HG03354 (cell line): ENCODE data around the gene JARID2.
"Not testable (repeated sequence)": the region's sequence is repeated elsewhere in the genome, so short reads cannot be mapped to it uniquely, and the experiment has no call there.

ENCODE experiments used
- ATAC-seq: cut with Tn5 transposase; IDR thresholded peaks from one replicate; pipeline ENCODE4 v1.9.1; 2021; ENCODE audit warnings: mild to moderate bottlenecking; ENCODE audit not compliant: unreplicated experiment, poor library complexity, severe bottlenecking

Gene JARID2

GRCh38 chr6:15538106-15538505, 292.2 kb downstream of the JARID2 start:
- no peak for ATAC-seq

GRCh38 chr6:15538766-15539495, 293.1 kb downstream of the JARID2 start:
- ATAC-seq = no peak

- no peak for ATAC-seq
These were observed 293.9 kb downstream of the JARID2 start for GRCh38 chr6:15539722-15540270.

GRCh38 chr6:15543332-15543917, 297.6 kb downstream of the JARID2 start:
- ATAC-seq = not testable (repeated sequence)

- no peak for ATAC-seq
These were observed 298.5 kb downstream of the JARID2 start for GRCh38 chr6:15544321-15544900.

- no peak for ATAC-seq
These were observed 300.7 kb downstream of the JARID2 start for GRCh38 chr6:15546591-15546990.

- ATAC-seq = no peak
These were observed 301.5 kb downstream of the JARID2 start for GRCh38 chr6:15547400-15547799.

- no peak for ATAC-seq
These were observed 303.5 kb downstream of the JARID2 start for GRCh38 chr6:15549371-15549770.

- ATAC-seq = no peak
These were observed 304.8 kb downstream of the JARID2 start for GRCh38 chr6:15550546-15551123.

GRCh38 chr6:15551262-15551661, 305.4 kb downstream of the JARID2 start:
- no peak for ATAC-seq

- no peak for ATAC-seq
These were observed 305.9 kb downstream of the JARID2 start for GRCh38 chr6:15551798-15552197.

GRCh38 chr6:15553031-15553430, 307.2 kb downstream of the JARID2 start:
- ATAC-seq = no peak

- ATAC-seq = no peak
These were observed 307.9 kb downstream of the JARID2 start for GRCh38 chr6:15553736-15554294.

GRCh38 chr6:15554728-15555100, 308.8 kb downstream of the JARID2 start:
- ATAC-seq = no peak

- ATAC-seq = no peak
These were observed 309.5 kb downstream of the JARID2 start for GRCh38 chr6:15555101-15556038.

GRCh38 chr6:15556711-15557110, 310.8 kb downstream of the JARID2 start:
- ATAC-seq = no peak

- ATAC-seq = no peak
These were observed 311.3 kb downstream of the JARID2 start for GRCh38 chr6:15557174-15557573.

- ATAC-seq = no peak
These were observed 314.8 kb downstream of the JARID2 start for GRCh38 chr6:15560713-15561112.

- ATAC-seq = no peak
These were observed 315.8 kb downstream of the JARID2 start for GRCh38 chr6:15561447-15562199.
